Karpas-422 (cell line): ENCODE data around the gene TMEM63A. TPM values are rescaled to one million over a fixed set of nuclear protein-coding genes. Genes with fewer than 3 reads are reported as not detected.

ENCODE experiments used
- DNase-seq: peaks from one replicate; pipeline ENCODE4 v3.0.0-alpha.2; 2015
- H2AFZ ChIP-seq: fragments of 200-600 bp; sonication (generic); 2 replicates; pipeline ENCODE4 v1.6.1; 2014; ENCODE audit warnings: antibody characterized with exemption, low read length, mixed read lengths
- H3K27ac ChIP-seq: fragments of 200-600 bp; sonication (generic); 2 replicates; pipeline ENCODE4 v1.5.1; 2014; ENCODE audit warnings: mild to moderate bottlenecking, low read length, moderate library complexity
- H3K27me3 ChIP-seq: fragments of 200-600 bp; sonication (generic); 2 replicates; pipeline ENCODE4 v1.6.1; 2014; ENCODE audit warnings: low read length, mixed read lengths
- H3K36me3 ChIP-seq: fragments of 200-600 bp; sonication (generic); 2 replicates; pipeline ENCODE4 v1.6.1; 2014; ENCODE audit warnings: low read length, mixed read lengths; ENCODE audit not compliant: insufficient read depth
- H3K4me1 ChIP-seq: fragments of 200-600 bp; sonication (generic); 2 replicates; pipeline ENCODE4 v1.6.1; 2014; ENCODE audit warnings: mild to moderate bottlenecking, low read length, mixed read lengths
- H3K4me2 ChIP-seq: fragments of 200-600 bp; sonication (generic); 2 replicates; pipeline ENCODE4 v1.6.1; 2014; ENCODE audit warnings: low read length, low read depth, mild to moderate bottlenecking; ENCODE audit not compliant: poor library complexity, severe bottlenecking
- H3K4me3 ChIP-seq: fragments of 200-600 bp; sonication (generic); 2 replicates; pipeline ENCODE4 v1.5.1; 2014; ENCODE audit warnings: mild to moderate bottlenecking, antibody characterized with exemption, low read length, mixed read lengths
- H3K79me2 ChIP-seq: fragments of 200-600 bp; sonication (generic); 2 replicates; pipeline ENCODE4 v1.6.1; 2014; ENCODE audit warnings: mild to moderate bottlenecking, low read length, mixed read lengths
- H3K9ac ChIP-seq: fragments of 200-600 bp; sonication (generic); 2 replicates; pipeline ENCODE4 v1.6.0; 2014; ENCODE audit warnings: low read length
- H3K9me2 ChIP-seq: fragments of 200-600 bp; sonication (generic), shearing (Covaris generic); replicated peaks from 2 replicates; pipeline ENCODE4 v1.6.0; 2014; ENCODE audit warnings: mild to moderate bottlenecking, low read length, moderate library complexity; ENCODE audit not compliant: insufficient read depth
- H3K9me3 ChIP-seq: fragments of 300-700, 200-600 bp; sonication (generic); 2 replicates; pipeline ENCODE4 v1.6.1; 2014; ENCODE audit warnings: low read length, mixed read lengths
- H4K20me1 ChIP-seq: fragments of 200-600 bp; sonication (generic); 2 replicates; pipeline ENCODE4 v1.6.1; 2014; ENCODE audit warnings: mild to moderate bottlenecking, antibody characterized with exemption, low read length, low read depth; ENCODE audit not compliant: insufficient read depth
- total RNA-seq: library from RNA; depleted of rRNA; stranded (reverse); fragments of >200 nt; shearing (Covaris generic); gene quantifications from 2 replicates; pipeline ENCODE4 v1.2.3, GENCODE V29; 2014; ENCODE audit warnings: low replicate concordance

Gene TMEM63A
- total RNA-seq, 1 experiment from 2014 or later, result 4.8 TPM

DNA sequence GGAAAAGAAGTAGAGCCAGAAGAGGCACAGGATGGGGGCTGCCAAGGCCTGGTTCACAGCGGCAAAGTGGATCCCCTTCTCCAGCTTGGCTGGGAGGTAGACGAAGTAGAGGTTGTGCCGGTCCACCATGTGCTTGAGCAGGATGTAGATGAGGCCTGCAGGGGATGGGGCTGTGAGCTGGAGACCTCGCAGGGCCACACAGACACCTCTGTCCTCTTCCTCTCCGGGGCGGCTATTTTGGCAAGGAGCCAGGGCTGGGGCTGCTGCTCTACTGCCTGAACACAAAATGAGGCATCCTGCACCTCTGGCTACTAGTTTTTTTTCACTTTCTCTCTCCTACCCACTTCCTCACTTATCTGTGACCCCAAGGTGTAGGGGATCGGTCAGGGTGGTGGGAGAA, 32.3 kb downstream of the TMEM63A start:
- H4K20me1 ChIP-seq, result no peaks in the 10 kb centered on the region
- no peak overlapping the region for H3K9ac ChIP-seq
- H3K4me2 ChIP-seq, result no peak overlapping the region
- no peaks in the 10 kb centered on the region for H3K79me2 ChIP-seq
- no peaks in the 10 kb centered on the region for H3K27me3 ChIP-seq
- H3K36me3 ChIP-seq, result no peaks in the 10 kb centered on the region
- no peak overlapping the region for H2AFZ ChIP-seq
- DNase-seq, result no peak
- H3K4me3 ChIP-seq, result no peak overlapping the region
- H3K9me2 ChIP-seq, result no peaks in the 10 kb centered on the region
- no peak overlapping the region for H3K27ac ChIP-seq
- no peaks in the 10 kb centered on the region for H3K9me3 ChIP-seq
- H3K4me1 ChIP-seq, result peaks cover 17% of the 10 kb centered on the region

DNA sequence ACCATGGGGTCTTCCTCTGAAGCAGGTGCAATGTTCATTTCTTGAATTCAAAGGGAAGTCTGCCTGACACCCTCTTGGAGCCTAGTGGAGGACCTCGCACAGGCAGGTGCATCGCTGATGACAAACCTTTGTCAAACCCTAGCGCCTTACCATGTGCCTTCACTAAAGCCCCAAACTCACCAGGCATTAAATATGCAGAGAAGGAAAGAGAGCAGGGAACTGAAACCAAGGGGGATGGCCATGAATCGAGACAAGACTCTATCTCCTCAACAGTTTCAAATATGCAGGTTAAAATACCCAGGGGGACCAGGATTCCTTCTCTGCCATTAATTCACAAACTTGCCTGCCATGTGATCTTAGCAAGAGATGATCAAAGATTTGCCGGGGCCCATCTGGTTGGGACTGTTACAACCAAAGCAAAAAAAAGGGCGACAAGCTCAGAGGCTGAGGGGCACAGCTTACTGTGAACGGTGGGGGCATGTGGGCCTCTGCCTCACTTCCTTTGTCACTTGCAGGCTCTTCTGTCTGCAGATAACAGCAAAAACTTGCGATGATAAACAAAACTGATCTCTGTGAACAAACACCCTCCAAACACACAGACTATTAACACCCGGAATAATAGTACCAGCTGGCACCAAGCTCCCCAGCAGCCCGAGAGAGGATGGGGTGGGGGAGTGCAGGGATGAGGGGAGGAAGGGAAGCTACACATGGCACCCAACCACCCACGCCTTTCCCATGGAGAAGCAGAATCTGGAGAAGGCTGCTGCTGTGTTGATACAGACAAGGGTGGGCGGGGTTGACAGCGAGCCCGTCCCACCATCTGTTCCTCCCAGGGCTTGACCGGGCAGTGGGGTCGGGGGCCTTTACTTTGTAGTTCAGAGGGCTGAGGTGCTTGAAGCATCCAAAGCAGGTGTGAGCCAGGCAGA, 33.9 kb downstream of the TMEM63A start:
- H3K4me1 ChIP-seq, result peaks cover 17% of the 10 kb centered on the region
- peak; percentile 52 for DNase-seq
- no peak overlapping the region for H3K4me3 ChIP-seq
- peak overlapping the region; percentile 7; the same call in 1 of the 2 replicates for H2AFZ ChIP-seq
- H3K36me3 ChIP-seq, result no peaks in the 10 kb centered on the region
- no peaks in the 10 kb centered on the region for H4K20me1 ChIP-seq
- H3K27me3 ChIP-seq, result no peaks in the 10 kb centered on the region
- no peaks in the 10 kb centered on the region for H3K9me2 ChIP-seq
- peak overlapping the region; percentile 35; the same call in 1 of the 2 replicates for H3K9ac ChIP-seq
- no peak overlapping the region for H3K27ac ChIP-seq
- H3K9me3 ChIP-seq, result no peaks in the 10 kb centered on the region
- H3K4me2 ChIP-seq, result peak overlapping the region; percentile 14
- H3K79me2 ChIP-seq, result no peaks in the 10 kb centered on the region

DNA sequence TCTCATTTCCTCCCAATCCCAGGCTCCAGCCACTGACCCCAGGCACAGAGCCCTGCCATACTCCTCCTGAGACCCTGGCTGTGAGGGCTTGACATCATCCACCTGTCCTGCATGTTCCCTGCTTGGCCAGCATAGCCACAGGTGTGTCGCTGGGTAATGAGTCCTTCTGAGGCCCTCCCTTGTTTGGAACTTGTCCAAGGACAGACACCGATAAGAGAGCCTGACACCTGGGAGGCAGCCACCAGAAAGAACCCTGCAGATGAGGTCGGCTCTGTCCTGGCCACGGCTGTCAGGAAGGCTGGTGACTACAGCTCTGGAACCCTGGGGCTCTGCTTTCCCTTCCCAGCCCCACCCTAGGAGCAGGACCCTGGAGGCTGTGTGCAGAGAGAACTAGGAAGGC, 34.6 kb downstream of the TMEM63A start:
- peaks cover 17% of the 10 kb centered on the region for H3K4me1 ChIP-seq
- H3K36me3 ChIP-seq, result no peaks in the 10 kb centered on the region
- no peak overlapping the region for H3K4me2 ChIP-seq

DNA sequence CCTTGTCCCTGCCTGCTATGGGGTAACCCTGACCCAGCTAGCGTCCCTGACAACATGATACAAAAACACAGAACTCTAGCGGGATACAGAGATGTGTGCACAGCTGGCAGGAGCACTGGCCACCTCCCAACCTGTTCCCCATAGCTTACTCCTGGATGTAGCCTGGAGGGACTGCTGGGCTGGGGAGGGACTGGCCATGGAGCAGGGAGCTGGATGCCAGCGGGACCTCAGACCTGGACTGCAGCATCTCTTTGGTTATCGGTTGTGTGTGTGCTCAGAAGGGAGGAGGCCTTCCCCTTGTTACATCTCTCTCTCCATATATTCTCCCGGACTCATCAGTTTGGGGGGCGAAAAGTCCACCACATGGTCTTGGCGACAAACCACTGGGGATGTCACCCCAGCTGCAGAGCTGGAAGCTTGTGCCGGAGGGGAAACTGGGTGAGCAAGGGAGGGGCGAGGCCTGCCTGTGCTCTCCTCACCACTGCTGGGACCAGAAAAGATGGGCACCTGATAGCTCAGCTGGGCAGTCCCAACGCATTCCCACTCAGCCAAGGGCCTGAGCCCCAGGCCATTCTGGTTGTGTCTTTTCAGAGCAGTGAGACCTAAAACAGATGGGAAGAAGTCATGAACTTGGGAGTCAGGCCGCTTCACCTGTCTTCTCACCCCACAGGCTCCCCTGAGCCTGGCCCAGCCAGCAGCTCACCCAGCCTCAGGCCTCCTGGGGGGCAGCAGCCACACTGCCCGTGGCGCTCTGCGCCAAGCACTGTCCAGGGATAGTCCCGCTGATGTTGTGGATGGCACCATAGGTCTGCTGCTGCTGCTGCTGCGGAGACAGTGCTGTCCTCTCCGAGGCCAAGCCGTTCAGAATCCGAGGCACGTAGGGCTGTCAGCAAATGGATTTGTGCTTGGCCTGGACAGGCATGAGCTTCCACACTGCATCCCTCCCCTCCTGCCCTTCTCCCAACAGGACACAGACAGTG, 35.6 kb downstream of the TMEM63A start:
- Histone ChIP-seq H3K36me3 (no peaks in the 10 kb centered on the region), H3K27ac (no peak overlapping the region)

More for the DNA sequence above, 34.6 kb downstream of the TMEM63A start:
- peak overlapping the region; percentile 8; the same call in 1 of the 2 replicates for H3K9ac ChIP-seq
- H3K79me2 ChIP-seq, result no peaks in the 10 kb centered on the region
- H3K9me3 ChIP-seq, result no peaks in the 10 kb centered on the region
- H3K4me3 ChIP-seq, result no peak overlapping the region
- no peak overlapping the region for H3K27ac ChIP-seq
- H3K27me3 ChIP-seq, result no peaks in the 10 kb centered on the region
- H2AFZ ChIP-seq, result peak overlapping the region; percentile 7; the same call in 1 of the 2 replicates
- H3K9me2 ChIP-seq, result no peaks in the 10 kb centered on the region
- DNase-seq, result no peak
- H4K20me1 ChIP-seq, result no peaks in the 10 kb centered on the region

DNA sequence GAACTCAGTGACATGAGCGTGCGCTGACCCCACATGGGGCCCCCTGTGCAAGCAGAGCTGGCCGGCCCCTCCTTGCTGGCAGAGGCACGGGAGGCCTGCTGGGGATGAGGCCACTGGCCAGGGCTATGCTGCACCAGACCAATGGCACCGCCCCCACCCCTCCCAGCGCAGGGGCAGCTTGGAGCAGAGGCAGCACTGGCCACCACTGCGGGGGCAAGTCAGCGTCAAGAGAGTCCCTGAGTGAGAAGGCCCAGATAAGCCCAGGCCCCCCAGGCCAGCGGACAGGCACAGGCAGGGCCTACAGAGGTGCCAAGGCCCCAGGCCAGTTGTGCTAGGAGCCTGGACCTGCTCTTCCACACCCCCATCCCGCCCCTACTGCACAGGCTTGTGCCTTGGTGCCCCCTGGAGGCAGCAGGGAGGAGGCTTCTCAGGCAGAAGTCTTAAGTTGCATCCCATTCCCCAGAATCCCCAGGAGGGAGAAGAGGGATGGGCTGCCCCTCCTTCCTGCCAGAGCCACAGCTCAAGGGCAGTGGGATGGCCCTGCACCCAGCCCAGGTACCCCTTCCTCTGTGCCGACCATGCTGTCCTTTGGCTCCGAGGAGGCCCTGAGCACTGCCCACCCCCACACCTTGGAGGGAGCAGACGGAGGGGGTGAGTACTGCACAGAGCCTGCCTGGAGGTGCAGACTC, 36.5 kb downstream of the TMEM63A start:
- H3K9me2 ChIP-seq, result no peaks in the 10 kb centered on the region
- no peaks in the 10 kb centered on the region for H4K20me1 ChIP-seq
- H3K36me3 ChIP-seq, result no peaks in the 10 kb centered on the region
- peak; percentile 82 for DNase-seq
- peaks cover 17% of the 10 kb centered on the region for H3K4me1 ChIP-seq
- H3K4me2 ChIP-seq, result no peak overlapping the region
- H3K9me3 ChIP-seq, result no peaks in the 10 kb centered on the region
- H3K4me3 ChIP-seq, result no peak overlapping the region
- H2AFZ ChIP-seq, result no peak overlapping the region
- no peak overlapping the region for H3K9ac ChIP-seq
- no peaks in the 10 kb centered on the region for H3K27me3 ChIP-seq
- H3K27ac ChIP-seq, result no peak overlapping the region
- H3K79me2 ChIP-seq, result no peaks in the 10 kb centered on the region

More for the DNA sequence above, 35.6 kb downstream of the TMEM63A start:
- Histone ChIP-seq H3K27me3 (no peaks in the 10 kb centered on the region), H3K9me3 (no peaks in the 10 kb centered on the region), H3K4me3 (no peak overlapping the region), H3K4me2 (no peak overlapping the region), H3K9ac (no peak overlapping the region), H2AFZ (no peak overlapping the region), H4K20me1 (no peaks in the 10 kb centered on the region), H3K9me2 (no peaks in the 10 kb centered on the region), H3K4me1 (peaks cover 17% of the 10 kb centered on the region), H3K79me2 (no peaks in the 10 kb centered on the region)
- no peak for DNase-seq

- Histone ChIP-seq H3K36me3 (no peaks in the 10 kb centered on the region), H4K20me1 (no peaks in the 10 kb centered on the region), H3K9me2 (no peaks in the 10 kb centered on the region), H3K4me3 (no peak overlapping the region), H3K4me2 (no peak overlapping the region), H3K27me3 (no peaks in the 10 kb centered on the region), H3K4me1 (peaks cover 17% of the 10 kb centered on the region), H2AFZ (no peak overlapping the region), H3K27ac (no peak overlapping the region), H3K9me3 (no peaks in the 10 kb centered on the region), H3K79me2 (no peaks in the 10 kb centered on the region), H3K9ac (no peak overlapping the region)
- no peak for DNase-seq
Measured at GRCh38 chr1:225845097-225845496, 37.1 kb downstream of the TMEM63A start.

DNA sequence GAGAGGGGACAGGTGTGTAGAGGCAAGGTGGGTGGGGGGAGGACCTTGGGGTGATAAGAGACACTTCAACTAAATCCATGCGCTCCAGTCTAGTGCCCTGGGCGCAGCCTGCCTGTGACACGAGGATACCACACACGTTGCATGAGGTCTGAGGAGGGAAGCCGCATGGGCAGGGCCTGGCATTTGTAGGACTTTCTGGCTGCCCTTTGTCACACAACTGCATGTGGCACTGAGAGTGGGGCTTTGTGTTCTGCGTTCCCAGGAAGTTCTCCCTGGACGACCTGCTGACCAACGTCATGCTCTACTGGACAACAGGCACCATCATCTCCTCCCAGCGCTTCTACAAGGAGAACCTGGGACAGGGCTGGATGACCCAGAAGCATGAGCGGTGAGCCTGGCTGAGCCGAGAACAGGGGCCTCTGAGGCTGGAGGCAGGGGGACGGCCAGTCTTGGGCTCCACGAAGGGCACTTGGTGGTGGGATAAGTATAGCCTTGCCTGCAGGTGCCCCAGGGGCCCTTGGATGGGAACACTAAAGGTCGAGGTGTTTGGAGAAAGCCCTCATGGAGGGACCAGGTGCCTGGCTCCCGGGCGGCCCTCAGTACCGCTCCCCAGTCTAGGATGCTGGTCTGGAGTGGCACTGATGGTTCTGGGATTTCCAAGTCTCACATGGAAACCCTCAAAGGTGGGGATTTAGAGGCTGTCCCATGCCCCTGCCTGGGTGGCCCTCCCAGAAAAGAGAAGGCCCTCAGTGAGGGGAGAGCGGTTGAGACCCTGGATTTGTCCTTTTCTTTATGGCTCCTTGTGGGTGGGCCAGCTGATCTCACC, 37.7 kb downstream of the TMEM63A start:
- Histone ChIP-seq H3K79me2 (no peaks in the 10 kb centered on the region), H3K27me3 (no peaks in the 10 kb centered on the region), H3K4me3 (no peak overlapping the region), H3K4me2 (no peak overlapping the region), H3K9me2 (no peaks in the 10 kb centered on the region), H3K4me1 (peaks cover 17% of the 10 kb centered on the region), H2AFZ (no peak overlapping the region), H3K36me3 (no peaks in the 10 kb centered on the region), H4K20me1 (no peaks in the 10 kb centered on the region), H3K27ac (no peak overlapping the region), H3K9ac (no peak overlapping the region), H3K9me3 (no peaks in the 10 kb centered on the region)
- DNase-seq, result no peak
